NCI-H1092 treated with DMSO at 0.1 percent for 48 hours (cell line): Measurements from ENCODE around the gene C22orf23.

Source experiments
- DNase-seq: peaks from one replicate; lab custom pipeline; 2025; lab: John Stamatoyannopoulos, UW

The C22orf23 gene

GRCh38 chr22:37953437-37954179, at the start of gene C22orf23, which contains the start of gene POLR2F:
TSS of gene C22orf23 (minus strand) at chr22:37953601. CDS start at chr22:37953149, 452 bp downstream.
TSS of gene POLR2F (plus strand) at chr22:37953699. CDS start at chr22:37953788, 89 bp downstream.
- DNase-seq = peak; percentile 96

GRCh38 chr22:37999640-38000272, 46.4 kb upstream of the C22orf23 start:
- no peak for DNase-seq

- no peak for DNase-seq
Measured at GRCh38 chr22:37999236-37999635, 45.8 kb upstream of the C22orf23 start.

GRCh38 chr22:37998543-37998942, 45.1 kb upstream of the C22orf23 start:
- no peak for DNase-seq

- DNase-seq = no peak
Measured at GRCh38 chr22:37996515-37997246, 43.3 kb upstream of the C22orf23 start.

- no peak for DNase-seq
Measured at GRCh38 chr22:37996079-37996478, 42.7 kb upstream of the C22orf23 start.

GRCh38 chr22:37995460-37995859, 42.1 kb upstream of the C22orf23 start:
- DNase-seq = no peak

- DNase-seq = no peak
Measured at GRCh38 chr22:37994982-37995381, 41.6 kb upstream of the C22orf23 start.

GRCh38 chr22:37994049-37994448, 40.6 kb upstream of the C22orf23 start:
- no peak for DNase-seq

GRCh38 chr22:37991731-37992442, 38.5 kb upstream of the C22orf23 start:
- no peak for DNase-seq

GRCh38 chr22:37990862-37991261, 37.5 kb upstream of the C22orf23 start:
- DNase-seq = no peak

- no peak for DNase-seq
Measured at GRCh38 chr22:37990301-37990700, 36.9 kb upstream of the C22orf23 start.

- DNase-seq = no peak
Measured at GRCh38 chr22:37989146-37990045, 36.0 kb upstream of the C22orf23 start.

GRCh38 chr22:37986371-37986770, 33.0 kb upstream of the C22orf23 start:
- DNase-seq = no peak

- DNase-seq = no peak
Measured at GRCh38 chr22:37985751-37986281, 32.4 kb upstream of the C22orf23 start.

GRCh38 chr22:37985050-37985585, 31.7 kb upstream of the C22orf23 start:
- no peak for DNase-seq

- no peak for DNase-seq
Measured at GRCh38 chr22:37983860-37984791, 30.7 kb upstream of the C22orf23 start, which contains the start of gene SOX10. TSS of gene SOX10 (minus strand) at chr22:37984555. CDS start at chr22:37983784, 771 bp downstream.

- no peak for DNase-seq
Measured at GRCh38 chr22:37982938-37983859, 29.8 kb upstream of the C22orf23 start.
